GM12892 (cell line): ENCODE results near the gene CDH16.

Experiments used
- DNase-seq: peaks from one replicate; pipeline ENCODE4 v3.0.0; 2011; ENCODE audit not compliant: insufficient read length
- FAIRE-seq: peaks from 2 replicates; lab custom pipeline; 2011; peaks lifted over from hg19 to GRCh38; lab: Jason Lieb, UNC
- POLR2A ChIP-seq: IDR thresholded peaks from 2 replicates; pipeline ENCODE4 v1.6.1; 2011; ENCODE audit warnings: low read depth, low read length, control low read depth
- POLR2AphosphoS5 ChIP-seq: IDR thresholded peaks from 2 replicates; pipeline ENCODE4 v1.6.1; 2011; ENCODE audit warnings: low read depth, low read length, control low read depth
- TAF1 ChIP-seq: IDR thresholded peaks from 2 replicates; pipeline ENCODE4 v1.6.1; 2011; ENCODE audit warnings: low read depth, mild to moderate bottlenecking, control low read depth, low read length, borderline replicate concordance

The CDH16 gene

GRCh38 chr16:66934138-66934838 lies 15.6 kb upstream of the CDH16 start, which contains the start of gene CIAO2B:
Gene CIAO2B, minus strand, starts transcription at chr16:66934402. Its CDS starts 38 bp downstream, at chr16:66934364.
- peak; percentile 97 for DNase-seq
- FAIRE-seq = peak; percentile 99
- TF ChIP-seq POLR2AphosphoS5 = peak; percentile 86
- peak; percentile 75 for TF ChIP-seq TAF1
- TF ChIP-seq POLR2A = peak; percentile 94; the same call in 1 of the 2 replicates

- TF ChIP-seq TAF1 = no peak
- TF ChIP-seq POLR2A = no peak
- no peak for TF ChIP-seq POLR2AphosphoS5
- no peak for DNase-seq
- no peak for FAIRE-seq
Measured at GRCh38 chr16:66933776-66934137, 15.1 kb upstream of the CDH16 start.

- no peak for FAIRE-seq
- no peak for DNase-seq
- no peak for TF ChIP-seq TAF1
- no peak for TF ChIP-seq POLR2AphosphoS5
- no peak for TF ChIP-seq POLR2A
Measured at GRCh38 chr16:66932076-66932475, 13.4 kb upstream of the CDH16 start.

- TF ChIP-seq POLR2AphosphoS5 (peak; percentile 26; the same call in 1 of the 2 replicates), POLR2A (peak; percentile 35; the same call in 1 of the 2 replicates), TAF1 (no peak)
- no peak for DNase-seq
- FAIRE-seq = no peak
Measured at GRCh38 chr16:66931665-66932064, 13.0 kb upstream of the CDH16 start.

- TF ChIP-seq TAF1 (no peak), POLR2AphosphoS5 (no peak), POLR2A (no peak)
- FAIRE-seq = no peak
- DNase-seq = no peak
Measured at GRCh38 chr16:66930189-66930588, 11.5 kb upstream of the CDH16 start.

GRCh38 chr16:66928702-66929388 lies 10.2 kb upstream of the CDH16 start:
- DNase-seq (no peak), FAIRE-seq (no peak)

GRCh38 chr16:66927918-66928649 lies 9.4 kb upstream of the CDH16 start:
- TF ChIP-seq TAF1 (no peak), POLR2A (no peak), POLR2AphosphoS5 (no peak)
- FAIRE-seq (no peak), DNase-seq (no peak)

More at GRCh38 chr16:66928702-66929388, 10.2 kb upstream of the CDH16 start:
- no peak for TF ChIP-seq POLR2AphosphoS5
- no peak for TF ChIP-seq TAF1
- no peak for TF ChIP-seq POLR2A

GRCh38 chr16:66926961-66927436 lies 8.3 kb upstream of the CDH16 start:
- DNase-seq (no peak), FAIRE-seq (no peak)

GRCh38 chr16:66926171-66926947 lies 7.7 kb upstream of the CDH16 start:
- DNase-seq (no peak), FAIRE-seq (no peak)
- no peak for TF ChIP-seq POLR2AphosphoS5
- no peak for TF ChIP-seq POLR2A
- TF ChIP-seq TAF1 = no peak

More at GRCh38 chr16:66926961-66927436, 8.3 kb upstream of the CDH16 start:
- TF ChIP-seq POLR2AphosphoS5 = no peak
- TF ChIP-seq TAF1 = no peak
- no peak for TF ChIP-seq POLR2A

- FAIRE-seq = peak; percentile 71
- TF ChIP-seq TAF1 = no peak
- no peak for TF ChIP-seq POLR2AphosphoS5
- no peak for TF ChIP-seq POLR2A
- DNase-seq = no peak
Measured at GRCh38 chr16:66925322-66925840, 6.7 kb upstream of the CDH16 start, which contains the start of gene RRAD. Gene RRAD, minus strand, starts transcription at chr16:66925535. Its CDS starts 356 bp downstream, at chr16:66925179.
